Upper lobe of right lung (tissue), 1 donor: ENCODE data around the gene TFF1. TPM values are rescaled to one million over a fixed set of nuclear protein-coding genes. Genes with fewer than 3 reads are reported as not detected.

Experiments
- ATAC-seq: fragments of 200-7000 bp; cut with Tn5 transposase; one replicate; pipeline ENCODE4 v1.9.1; 2020; ENCODE audit warnings: mild to moderate bottlenecking, moderate library complexity
- DNase-seq: peaks from one replicate; pipeline ENCODE4 v3.0.0-alpha.2; 2020
- H3K27ac ChIP-seq: fragments of 200-600 bp; one replicate; pipeline ENCODE4 v1.8.0; 2022
- H3K27me3 ChIP-seq: fragments of 200-600 bp; one replicate; pipeline ENCODE4 v1.8.0; 2022; ENCODE audit warnings: mild to moderate bottlenecking
- H3K36me3 ChIP-seq: fragments of 200-600 bp; one replicate; pipeline ENCODE4 v1.8.0; 2022
- H3K4me1 ChIP-seq: fragments of 200-600 bp; one replicate; pipeline ENCODE4 v1.8.0; 2022
- H3K4me3 ChIP-seq: fragments of 200-600 bp; one replicate; pipeline ENCODE4 v1.8.0; 2022; ENCODE audit warnings: mild to moderate bottlenecking
- H3K9me3 ChIP-seq: fragments of 200-600 bp; one replicate; pipeline ENCODE4 v1.8.0; 2022
- CTCF ChIP-seq: fragments of 200-600 bp; IDR thresholded peaks from one replicate; pipeline ENCODE4 v1.8.0; 2022; ENCODE audit warnings: antibody characterized with exemption
- intact Hi-C: fragments of 100-400 bp; cut with DNase I; formaldehyde crosslinking; loops from one replicate; pipeline ENCODE4 v1.11.0; 2022
- total RNA-seq: library from RNA; stranded (reverse); fragmentation: NEBNext Ultra II Directional; extraction: Animal tissue kit (Norgen Biotek cat#: 25700); gene quantifications from one replicate; pipeline ENCODE4 v1.2.1, GENCODE V29; 2021
- donor health status: DM: no; HTN: yes; CAD: no; lungs with severe emphysema.

TFF1 gene
- total RNA-seq, 1 donor from 2014 or later, result not detected

- no peaks in the 10 kb centered on the region for H3K36me3 ChIP-seq
- no peaks in the 10 kb centered on the region for H3K9me3 ChIP-seq
- intact Hi-C loops, result no loop called here
- H3K4me3 ChIP-seq, result no peak overlapping the region
- no peak for ATAC-seq
- peak; percentile 44 for DNase-seq
- H3K27ac ChIP-seq, result no peak overlapping the region
- TF ChIP-seq CTCF, result no peak
- no peaks in the 10 kb centered on the region for H3K4me1 ChIP-seq
- H3K27me3 ChIP-seq, result peaks cover 3% of the 10 kb centered on the region
These were observed 41.1 kb upstream of the TFF1 start for GRCh38 chr21:42407476-42407875.

- Histone ChIP-seq H3K36me3 (no peaks in the 10 kb centered on the region), H3K27ac (no peak overlapping the region), H3K4me1 (no peaks in the 10 kb centered on the region), H3K9me3 (no peaks in the 10 kb centered on the region), H3K27me3 (peaks cover under 1% of the 10 kb centered on the region), H3K4me3 (peak overlapping the region; percentile 34)
- TF ChIP-seq CTCF, result no peak
- ATAC-seq, result no peak
- intact Hi-C loops, result no loop called here
- DNase-seq, result peak; percentile 25
These were observed 40.5 kb upstream of the TFF1 start for GRCh38 chr21:42406866-42407265.

GRCh38 chr21:42406201-42406621, 39.9 kb upstream of the TFF1 start:
- H3K36me3 ChIP-seq, result no peaks in the 10 kb centered on the region
- TF ChIP-seq CTCF, result no peak
- no peak overlapping the region for H3K27ac ChIP-seq
- H3K4me3 ChIP-seq, result peak overlapping the region; percentile 34
- ATAC-seq (peak; percentile 52), DNase-seq (peak; percentile 39)
- no peaks in the 10 kb centered on the region for H3K27me3 ChIP-seq
- peaks cover 3% of the 10 kb centered on the region for H3K9me3 ChIP-seq
- intact Hi-C loops, result no loop called here
- no peaks in the 10 kb centered on the region for H3K4me1 ChIP-seq

GRCh38 chr21:42405064-42406013, 39.0 kb upstream of the TFF1 start:
- H3K4me1 ChIP-seq, result no peaks in the 10 kb centered on the region
- intact Hi-C loops, result no loop called here
- DNase-seq (peak; percentile 41), ATAC-seq (no peak)
- peaks cover 3% of the 10 kb centered on the region for H3K9me3 ChIP-seq
- no peaks in the 10 kb centered on the region for H3K36me3 ChIP-seq
- no peak for TF ChIP-seq CTCF
- no peak overlapping the region for H3K27ac ChIP-seq
- H3K27me3 ChIP-seq, result no peaks in the 10 kb centered on the region
- H3K4me3 ChIP-seq, result peak overlapping the region; percentile 34

- peak overlapping the region; percentile 34 for H3K4me3 ChIP-seq
- H3K4me1 ChIP-seq, result no peaks in the 10 kb centered on the region
- peak; percentile 51 for DNase-seq
- intact Hi-C loops, result no loop called here
- no peak for ATAC-seq
- peaks cover 3% of the 10 kb centered on the region for H3K9me3 ChIP-seq
- no peak for TF ChIP-seq CTCF
- no peaks in the 10 kb centered on the region for H3K36me3 ChIP-seq
- no peak overlapping the region for H3K27ac ChIP-seq
- no peaks in the 10 kb centered on the region for H3K27me3 ChIP-seq
These were observed 38.2 kb upstream of the TFF1 start for GRCh38 chr21:42404539-42404938.
